Ascending aorta (tissue), 2 donors: ENCODE data around the gene AGAP2. TPM values are rescaled to one million over a fixed set of nuclear protein-coding genes. Genes with fewer than 3 reads are reported as not detected.

ENCODE experiments used
- DNase-seq, 2 donors: peaks; one replicate each; pipeline ENCODE4 v3.0.0-alpha.2; 2019; ENCODE audit warnings: low spot score in 2 of 2
- H3K27ac ChIP-seq, 2 donors: fragments of 200-600 bp; sonication (generic); one replicate each; pipeline ENCODE4 v1.5.1; 2016 to 2017; ENCODE audit warnings: mild to moderate bottlenecking in 1 of 2
- H3K27me3 ChIP-seq: fragments of 200-600 bp; sonication (generic); one replicate; pipeline ENCODE4 v1.5.1; 2017
- H3K36me3 ChIP-seq, 2 donors: fragments of 200-600 bp; sonication (generic); one replicate each; pipeline ENCODE4 v1.5.1; 2016
- H3K4me1 ChIP-seq, 2 donors: fragments of 200-600 bp; sonication (generic); one replicate each; pipeline ENCODE4 v1.5.1; 2016 to 2017; ENCODE audit warnings: mild to moderate bottlenecking in 1 of 2
- H3K4me3 ChIP-seq, 2 donors: fragments of 200-600 bp; sonication (generic); one replicate each; pipeline ENCODE4 v1.5.1; 2016 to 2017; ENCODE audit warnings: mild to moderate bottlenecking in 1 of 2
- H3K9me3 ChIP-seq, 2 donors: fragments of 200-600 bp; sonication (generic); one replicate each; pipeline ENCODE4 v1.5.1; 2016
- CTCF ChIP-seq, 3 experiments: fragments of 200-600 bp in 2 of 3; fragments of 450-650 bp in 1 of 3; sonication (generic) in 2 of 3; IDR thresholded peaks; one replicate each; pipeline ENCODE4 v1.5.1; 2016 to 2019; ENCODE audit warnings: antibody characterized with exemption in 3 of 3, mild to moderate bottlenecking in 1 of 3, moderate library complexity in 1 of 3
- intact Hi-C: fragments of 100-400 bp; cut with DNase I; formaldehyde crosslinking; loops from one replicate; pipeline ENCODE4 v1.15.1; 2023
- total RNA-seq: library from RNA; depleted of rRNA; stranded (reverse); fragments of >200 nt; gene quantifications from one replicate; pipeline ENCODE4 v1.1.0, GENCODE V29; 2016

Gene AGAP2
- total RNA-seq, 1 donor from 2014 or later = 11.5 TPM

- no peak for DNase-seq
- Histone ChIP-seq H3K4me3 (no peak overlapping the region), H3K36me3 (no peaks in the 10 kb centered on the region), H3K27ac (no peak overlapping the region), H3K4me1 (peaks cover 24% of the 10 kb centered on the region in 2 donors), H3K27me3 (peaks cover 33% of the 10 kb centered on the region), H3K9me3 (no peaks in the 10 kb centered on the region)
- intact Hi-C loops = no loop called here
- TF ChIP-seq CTCF (IDR thresholded peaks at IDR 0.05) = no peak
These were observed 3.2 kb downstream of the AGAP2 start for GRCh38 chr12:57735198-57735855.

GRCh38 chr12:57734591-57734990, 4.0 kb downstream of the AGAP2 start:
- H3K9me3 ChIP-seq = no peaks in the 10 kb centered on the region
- intact Hi-C loops = no loop called here
- peaks cover 33% of the 10 kb centered on the region for H3K27me3 ChIP-seq
- H3K4me3 ChIP-seq = no peak overlapping the region
- no peak for DNase-seq
- no peaks in the 10 kb centered on the region for H3K36me3 ChIP-seq
- TF ChIP-seq CTCF (IDR thresholded peaks at IDR 0.05) = no peak
- H3K27ac ChIP-seq = no peak overlapping the region
- H3K4me1 ChIP-seq = peaks cover 24% of the 10 kb centered on the region in 2 donors

GRCh38 chr12:57733928-57734327, 4.6 kb downstream of the AGAP2 start:
- peaks cover 29% of the 10 kb centered on the region for H3K27me3 ChIP-seq
- intact Hi-C loops = no loop called here
- H3K9me3 ChIP-seq = no peaks in the 10 kb centered on the region
- H3K27ac ChIP-seq = no peak overlapping the region
- H3K4me3 ChIP-seq = no peak overlapping the region
- no peak for DNase-seq
- peaks cover 21 to 24% of the 10 kb centered on the region in 2 donors for H3K4me1 ChIP-seq
- no peaks in the 10 kb centered on the region for H3K36me3 ChIP-seq
- no peak for TF ChIP-seq CTCF (IDR thresholded peaks at IDR 0.05)

GRCh38 chr12:57732726-57733593, 5.6 kb downstream of the AGAP2 start:
- no peak overlapping the region for H3K27ac ChIP-seq
- no peaks in the 10 kb centered on the region for H3K9me3 ChIP-seq
- no peak for TF ChIP-seq CTCF (IDR thresholded peaks at IDR 0.05)
- DNase-seq = no peak
- intact Hi-C loops = no loop called here
- H3K36me3 ChIP-seq = no peaks in the 10 kb centered on the region
- peaks cover 20% of the 10 kb centered on the region for H3K27me3 ChIP-seq
- no peak overlapping the region for H3K4me3 ChIP-seq
- peaks cover 11 to 16% of the 10 kb centered on the region in 2 donors for H3K4me1 ChIP-seq

GRCh38 chr12:57732270-57732669, 6.3 kb downstream of the AGAP2 start:
- Histone ChIP-seq H3K4me1 (peaks cover 5 to 9% of the 10 kb centered on the region in 2 donors), H3K36me3 (no peaks in the 10 kb centered on the region), H3K4me3 (no peak overlapping the region), H3K9me3 (no peaks in the 10 kb centered on the region), H3K27ac (no peak overlapping the region), H3K27me3 (peaks cover 13% of the 10 kb centered on the region)
- no peak for DNase-seq
- intact Hi-C loops = no loop called here
- no peak for TF ChIP-seq CTCF (IDR thresholded peaks at IDR 0.05)
